IMR-90 (cell line): ENCODE results near the gene NR4A1. TPM values are rescaled to one million over a fixed set of nuclear protein-coding genes. Genes with fewer than 3 reads are reported as not detected.

Experiments used
- ATAC-seq: fragments of 200-7000 bp; cut with Tn5 transposase; 2 replicates; pipeline ENCODE4 v1.9.1; 2020; ENCODE audit warnings: low read depth, mild to moderate bottlenecking, moderate library complexity
- BruUV-seq: library from RNA; stranded (reverse); fragments of 400-500 nt; replicated peaks from 2 replicates; lab custom pipeline; 2021; lab: Mats Ljungman, UMichigan
- CTCF ChIA-PET: fragments of 300-600 bp; formaldehyde crosslinking; extraction: SDS; loops from one replicate; lab custom pipeline; 2021; ENCODE audit warnings: antibody characterized with exemption; lab: Yijun Ruan, JAX
- POLR2A ChIA-PET: fragments of 300-600 bp; sonication (Branson Sonifier 250); formaldehyde crosslinking; loops from one replicate; lab custom pipeline; 2022; ENCODE audit warnings: antibody characterized with exemption; ENCODE audit not compliant: unreplicated experiment; lab: Charles Lee
- DNase-seq: peaks from one replicate; pipeline ENCODE4 v3.0.0; 2013
- H2AFZ ChIP-seq: replicated peaks from 2 replicates; pipeline ENCODE3; 2013; ENCODE audit warnings: low read length, mild to moderate bottlenecking; ENCODE audit not compliant: poor library complexity
- H2AK5ac ChIP-seq: 2 replicates; pipeline ENCODE4 v1.6.1; 2013; ENCODE audit warnings: low read depth, low read length, inconsistent platforms
- H2AK9ac ChIP-seq: replicated peaks from 2 replicates; pipeline ENCODE3; 2013; ENCODE audit warnings: mild to moderate bottlenecking, low read depth, low read length, moderate library complexity; ENCODE audit not compliant: poor library complexity
- H2BK120ac ChIP-seq: 2 replicates; pipeline ENCODE4 v1.6.1; 2013; ENCODE audit warnings: low read depth, low read length, inconsistent platforms
- H2BK15ac ChIP-seq: 3 replicates; pipeline ENCODE4 v1.6.1; 2013; ENCODE audit warnings: low read depth, low read length, inconsistent platforms
- H2BK20ac ChIP-seq: 2 replicates; pipeline ENCODE4 v1.6.1; 2013; ENCODE audit warnings: low read depth, mild to moderate bottlenecking, inconsistent platforms, low read length, moderate library complexity
- H2BK5ac ChIP-seq: 2 replicates; pipeline ENCODE4 v1.6.1; 2013; ENCODE audit warnings: mild to moderate bottlenecking, low read depth, low read length, inconsistent platforms; ENCODE audit not compliant: poor library complexity, severe bottlenecking
- H3K14ac ChIP-seq: replicated peaks from 2 replicates; pipeline ENCODE4 v1.6.1; 2013; ENCODE audit warnings: low read depth, low read length, inconsistent platforms
- H3K18ac ChIP-seq: 2 replicates; pipeline ENCODE4 v1.6.1; 2013; ENCODE audit warnings: low read depth, low read length, control low read depth
- H3K23ac ChIP-seq: 2 replicates; pipeline ENCODE4 v1.6.1; 2013; ENCODE audit warnings: low read depth, low read length, inconsistent platforms
- H3K27ac ChIP-seq: 2 replicates; pipeline ENCODE4 v1.5.1; 2013; ENCODE audit warnings: mild to moderate bottlenecking, control low read depth, low read length; ENCODE audit not compliant: insufficient read depth
- H3K27me3 ChIP-seq: 2 replicates; pipeline ENCODE4 v1.6.1; 2013; ENCODE audit warnings: low read length; ENCODE audit not compliant: control insufficient read depth, insufficient read depth
- H3K36me3 ChIP-seq: 2 replicates; pipeline ENCODE4 v1.6.1; 2013; ENCODE audit warnings: low read length, mixed read lengths; ENCODE audit not compliant: control insufficient read depth, insufficient read depth
- H3K4ac ChIP-seq: 2 replicates; pipeline ENCODE4 v1.6.1; 2013; ENCODE audit warnings: low read depth, low read length, inconsistent platforms
- H3K4me1 ChIP-seq: 2 replicates; pipeline ENCODE4 v1.6.1; 2013; ENCODE audit warnings: low read length, mixed read lengths; ENCODE audit not compliant: control insufficient read depth, insufficient read depth
- H3K4me2 ChIP-seq: 2 replicates; pipeline ENCODE4 v1.6.1; 2013; ENCODE audit warnings: low read depth, mild to moderate bottlenecking, control low read depth, low read length, moderate library complexity
- H3K4me3 ChIP-seq: 2 replicates; pipeline ENCODE4 v1.5.1; 2013; ENCODE audit warnings: low read depth, mild to moderate bottlenecking, control low read depth, low read length, moderate library complexity; ENCODE audit not compliant: insufficient read depth
- H3K56ac ChIP-seq: 2 replicates; pipeline ENCODE4 v1.6.1; 2013; ENCODE audit warnings: low read length, inconsistent platforms; ENCODE audit not compliant: insufficient read depth; ENCODE audit errors: extremely low read depth
- H3K79me1 ChIP-seq, 2 experiments: 2 replicates each; pipeline ENCODE4 v1.6.1; 2013; ENCODE audit warnings: low read length in 2 of 2, inconsistent platforms in 1 of 2, low read depth in 1 of 2
- H3K9ac ChIP-seq: 2 replicates; pipeline ENCODE4 v1.6.1; 2013; ENCODE audit warnings: low read depth, low read length, control low read depth
- H3K9me1 ChIP-seq: 2 replicates; pipeline ENCODE4 v1.6.1; 2013; ENCODE audit warnings: low read length, inconsistent platforms; ENCODE audit not compliant: insufficient read depth
- H3K9me3 ChIP-seq: 2 replicates; pipeline ENCODE4 v1.6.1; 2013; ENCODE audit warnings: low read length; ENCODE audit not compliant: control insufficient read depth, insufficient read depth
- H4K20me1 ChIP-seq: 2 replicates; pipeline ENCODE4 v1.6.1; 2013; ENCODE audit warnings: low read length, inconsistent platforms; ENCODE audit not compliant: insufficient read depth
- H4K5ac ChIP-seq: 2 replicates; pipeline ENCODE4 v1.6.1; 2013; ENCODE audit warnings: mild to moderate bottlenecking, low read depth, low read length, control low read depth
- H4K8ac ChIP-seq, 2 experiments: 2 replicates each; pipeline ENCODE4 v1.6.1; 2013; ENCODE audit warnings: low read depth in 2 of 2, low read length in 2 of 2, control low read depth in 1 of 2, inconsistent platforms in 1 of 2
- H4K91ac ChIP-seq: 2 replicates; pipeline ENCODE4 v1.6.1; 2013; ENCODE audit warnings: low read depth, low read length, inconsistent platforms; ENCODE audit not compliant: insufficient read depth
- BHLHE40 ChIP-seq: fragments of 150-350 bp; IDR thresholded peaks from 2 replicates; pipeline ENCODE4 v1.6.1; 2016; ENCODE audit warnings: mild to moderate bottlenecking, low read depth, low read length
- CHD1 ChIP-seq: IDR thresholded peaks from 2 replicates; pipeline ENCODE4 v1.6.1; 2012; ENCODE audit warnings: low read depth, low read length, improper control_type of control experiment
- RAD21 ChIP-seq: IDR thresholded peaks from 2 replicates; pipeline ENCODE4 v1.6.1; 2012; ENCODE audit warnings: low read length, improper control_type of control experiment
- SMC3 ChIP-seq: fragments of 150-350 bp; IDR thresholded peaks from 2 replicates; pipeline ENCODE4 v1.6.1; 2016; ENCODE audit warnings: low read depth, mild to moderate bottlenecking, antibody characterized with exemption, low read length, moderate library complexity
- WGBS, 2 experiments: methylation state at CpG; one replicate each; pipeline versions ENCODE4 v1.1.5 to v1.1.7; 2013; ENCODE audit warnings: missing lambda C conversion rate in 2 of 2; ENCODE audit not compliant: insufficient read length in 1 of 2; ENCODE audit errors: extremely low coverage in 2 of 2; 5-methylcytosine and 5-hydroxymethylcytosine counted together
- dilution Hi-C: fragments of 300-500 bp; cut with HindIII; formaldehyde crosslinking; loops from one replicate; pipeline ENCODE4 v1.14.3; 2018; ENCODE audit warnings: low sequenced_read_pairs; ENCODE audit not compliant: unreplicated experiment
- in situ Hi-C: fragments of 300-500 bp; cut with MboI; formaldehyde crosslinking; loops from 3 replicates; pipeline ENCODE4 v1.14.3; 2019; ENCODE audit warnings: low sequenced_read_pairs, inconsistent platforms, mixed read lengths
- intact Hi-C: fragments of 100-400 bp; cut with micrococcal nuclease; formaldehyde crosslinking; loops from 2 replicates; pipeline ENCODE4 v1.10.0; 2022
- polyA plus RNA-seq, 3 experiments: library from polyadenylated mRNA; depleted of rRNA; stranded (reverse); fragments of >200 nt; gene quantifications; 2 replicates each; pipeline ENCODE4 v1.2.3, GENCODE V29; 2012; ENCODE audit warnings: low replicate concordance in 1 of 3
- total RNA-seq: library from RNA; depleted of rRNA; stranded (reverse); fragments of >200 nt; gene quantifications from 2 replicates; pipeline ENCODE4 v1.2.3, GENCODE V29; 2012
- TF ChIP-seq, protein P1 (sequence below): fragments of 150-350 bp; IDR thresholded peaks from 2 replicates; pipeline ENCODE4 v1.6.1; 2016; ENCODE audit warnings: low read depth, mild to moderate bottlenecking, low read length, moderate library complexity, borderline replicate concordance

The NR4A1 gene
- total and polyA plus RNA-seq, 2 of the 4 experiments (the other 2 are of a cell fraction) = 6.6 to 34.1 TPM

GRCh38 chr12:52049286-52049685 is 2.0 kb upstream of the NR4A1 start:
- no peak overlapping the region for H4K5ac ChIP-seq
- no peak overlapping the region for H2BK20ac ChIP-seq
- no TSS peak for BruUV-seq
- H3K4me1 ChIP-seq = peaks cover 18% of the 10 kb centered on the region
- H3K9me1 ChIP-seq = peaks cover 14% of the 10 kb centered on the region; the same call in 1 of the 2 replicates
- no peak overlapping the region for H3K56ac ChIP-seq
- H2AK5ac ChIP-seq = 0 out of 2 replicates have a peak overlapping the region, but pooled peaks have one; percentile 27
- H2BK15ac ChIP-seq = no peak overlapping the region
- no peak overlapping the region for H2BK5ac ChIP-seq
- peaks cover under 1% of the 10 kb centered on the region for H3K36me3 ChIP-seq
- peaks cover 0 to 71% of the 10 kb centered on the region in 2 experiments; a peak in 2 of 4 replicates for H3K79me1 ChIP-seq
- ChIA-PET CTCF (no interaction called here), POLR2A (no interaction called here)
- ATAC-seq = no peak
- H3K14ac ChIP-seq = no peak overlapping the region
- no peak overlapping the region for H3K4me3 ChIP-seq
- H2AFZ ChIP-seq = no peak overlapping the region
- no peaks in the 10 kb centered on the region for H3K27me3 ChIP-seq
- H4K8ac ChIP-seq = no peak overlapping the region
- no peak for DNase-seq
- H3K4me2 ChIP-seq = no peak overlapping the region
- no peaks in the 10 kb centered on the region for H3K9me3 ChIP-seq
- in situ Hi-C loops (no loop called here), dilution Hi-C loops (no loop called here), intact Hi-C loops (no loop called here)
- WGBS, 2 experiments = 85% methylated on average over 3 of the region's 4 CpGs; no CpG with 5 or more reads in 1 of the 2 experiments
- no peak overlapping the region for H3K18ac ChIP-seq
- no peak overlapping the region for H4K91ac ChIP-seq
- no peak overlapping the region for H2AK9ac ChIP-seq
- H2BK120ac ChIP-seq = no peak overlapping the region
- no peak for TF ChIP-seq CHD1
- TF ChIP-seq, protein P1, sequence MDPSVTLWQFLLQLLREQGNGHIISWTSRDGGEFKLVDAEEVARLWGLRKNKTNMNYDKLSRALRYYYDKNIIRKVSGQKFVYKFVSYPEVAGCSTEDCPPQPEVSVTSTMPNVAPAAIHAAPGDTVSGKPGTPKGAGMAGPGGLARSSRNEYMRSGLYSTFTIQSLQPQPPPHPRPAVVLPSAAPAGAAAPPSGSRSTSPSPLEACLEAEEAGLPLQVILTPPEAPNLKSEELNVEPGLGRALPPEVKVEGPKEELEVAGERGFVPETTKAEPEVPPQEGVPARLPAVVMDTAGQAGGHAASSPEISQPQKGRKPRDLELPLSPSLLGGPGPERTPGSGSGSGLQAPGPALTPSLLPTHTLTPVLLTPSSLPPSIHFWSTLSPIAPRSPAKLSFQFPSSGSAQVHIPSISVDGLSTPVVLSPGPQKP = no peak
- TF ChIP-seq RAD21 = no peak
- no peak for TF ChIP-seq SMC3
- no peak for TF ChIP-seq BHLHE40
- no peak overlapping the region for H3K4ac ChIP-seq
- no peak overlapping the region for H3K27ac ChIP-seq
- no peak overlapping the region for H3K9ac ChIP-seq
- H4K20me1 ChIP-seq = peaks cover 31% of the 10 kb centered on the region
- H3K23ac ChIP-seq = no peak overlapping the region
